H9 (cell line): Measurements from ENCODE around the gene TMBIM1. TPM values are rescaled to one million over a fixed set of nuclear protein-coding genes. Genes with fewer than 3 reads are reported as not detected.

Experiments used
- DNase-seq: peaks from one replicate; pipeline ENCODE4 v3.0.0-alpha.2; 2017
- H2AFZ ChIP-seq: one replicate; pipeline ENCODE4 v1.6.1; 2013; ENCODE audit warnings: mild to moderate bottlenecking, low read length, control low read depth, moderate library complexity
- H2AK5ac ChIP-seq: 2 replicates; pipeline ENCODE4 v1.6.1; 2013; ENCODE audit warnings: low read length, control low read depth, mixed read lengths; ENCODE audit not compliant: insufficient read length
- H2BK120ac ChIP-seq: one replicate; pipeline ENCODE4 v1.6.1; 2013; ENCODE audit warnings: low read depth, mild to moderate bottlenecking, low read length, control low read depth, inconsistent platforms; ENCODE audit not compliant: poor library complexity, severe bottlenecking
- H2BK12ac ChIP-seq: 2 replicates; pipeline ENCODE4 v1.6.1; 2013; ENCODE audit warnings: low read length, control low read depth, mixed read lengths, low read depth; ENCODE audit not compliant: insufficient read length
- H2BK15ac ChIP-seq: 2 replicates; pipeline ENCODE4 v1.6.1; 2013; ENCODE audit warnings: low read depth, low read length, control low read depth
- H2BK20ac ChIP-seq: one replicate; pipeline ENCODE4 v1.6.1; 2013; ENCODE audit warnings: low read depth, mild to moderate bottlenecking, low read length, control low read depth, inconsistent platforms; ENCODE audit not compliant: poor library complexity, severe bottlenecking
- H2BK5ac ChIP-seq: 2 replicates; pipeline ENCODE4 v1.6.1; 2013; ENCODE audit warnings: low read length, control low read depth, mixed read lengths; ENCODE audit not compliant: insufficient read length
- H3K14ac ChIP-seq: 2 replicates; pipeline ENCODE4 v1.6.1; 2013; ENCODE audit warnings: low read length, control low read depth; ENCODE audit not compliant: insufficient read depth
- H3K18ac ChIP-seq: 2 replicates; pipeline ENCODE4 v1.6.1; 2013; ENCODE audit warnings: low read depth, mild to moderate bottlenecking, mixed read lengths, low read length, control low read depth; ENCODE audit not compliant: insufficient read length
- H3K23ac ChIP-seq: 2 replicates; pipeline ENCODE4 v1.6.1; 2013; ENCODE audit warnings: low read length, control low read depth, mixed read lengths, low read depth; ENCODE audit not compliant: insufficient read length
- H3K23me2 ChIP-seq: 2 replicates; pipeline ENCODE4 v1.6.1; 2013; ENCODE audit warnings: low read depth, mild to moderate bottlenecking, mixed read lengths, low read length, control low read depth; ENCODE audit not compliant: insufficient read length, poor library complexity, severe bottlenecking
- H3K27ac ChIP-seq: 2 replicates; pipeline ENCODE4 v1.5.1; 2013; ENCODE audit warnings: low read length, control low read depth, mixed read lengths, low read depth; ENCODE audit not compliant: insufficient read length
- H3K27me3 ChIP-seq: 2 replicates; pipeline ENCODE4 v1.6.1; 2013; ENCODE audit warnings: low read length, control low read depth, inconsistent platforms; ENCODE audit not compliant: insufficient read depth
- H3K4ac ChIP-seq: 2 replicates; pipeline ENCODE4 v1.6.1; 2013; ENCODE audit warnings: low read depth, mild to moderate bottlenecking, control low read depth, inconsistent platforms, low read length, moderate library complexity
- H3K4me1 ChIP-seq: 2 replicates; pipeline ENCODE4 v1.6.1; 2013; ENCODE audit warnings: low read length, control low read depth, inconsistent platforms; ENCODE audit not compliant: insufficient read depth
- H3K4me2 ChIP-seq: 2 replicates; pipeline ENCODE4 v1.6.1; 2013; ENCODE audit warnings: low read length, control low read depth, mixed read lengths; ENCODE audit not compliant: insufficient read length, insufficient read depth
- H3K56ac ChIP-seq: 2 replicates; pipeline ENCODE4 v1.6.1; 2013; ENCODE audit warnings: low read depth, mild to moderate bottlenecking, mixed read lengths, low read length, control low read depth; ENCODE audit not compliant: insufficient read length
- H3K79me1 ChIP-seq: 2 replicates; pipeline ENCODE4 v1.6.1; 2013; ENCODE audit warnings: low read depth, mild to moderate bottlenecking, moderate library complexity, low read length, control low read depth, inconsistent platforms; ENCODE audit not compliant: insufficient read depth, poor library complexity, severe bottlenecking
- H3K79me2 ChIP-seq: 2 replicates; pipeline ENCODE4 v1.6.1; 2013; ENCODE audit warnings: low read length, control low read depth, inconsistent platforms; ENCODE audit not compliant: insufficient read depth
- H3K9ac ChIP-seq: 2 replicates; pipeline ENCODE4 v1.6.1; 2013; ENCODE audit warnings: low read length, control low read depth, mixed read lengths; ENCODE audit not compliant: insufficient read length; ENCODE audit errors: extremely low read depth
- H3K9me3 ChIP-seq: one replicate; pipeline ENCODE4 v1.6.1; 2013; ENCODE audit warnings: low read depth, low read length, inconsistent platforms; ENCODE audit not compliant: control insufficient read depth
- H3T11ph ChIP-seq: one replicate; pipeline ENCODE4 v1.6.1; 2013; ENCODE audit warnings: mild to moderate bottlenecking, low read length, control low read depth, inconsistent platforms
- H4K20me1 ChIP-seq: one replicate; pipeline ENCODE4 v1.6.1; 2013; ENCODE audit not compliant: control insufficient read depth, insufficient read length, insufficient read depth
- H4K5ac ChIP-seq: 2 replicates; pipeline ENCODE4 v1.6.1; 2013; ENCODE audit warnings: low read depth, mild to moderate bottlenecking, mixed read lengths, low read length, control low read depth; ENCODE audit not compliant: insufficient read length
- H4K8ac ChIP-seq: replicated peaks from 2 replicates; pipeline ENCODE4 v1.6.1; 2013; ENCODE audit warnings: low read length, control low read depth, mixed read lengths, low read depth; ENCODE audit not compliant: insufficient read length
- H4K91ac ChIP-seq: 2 replicates; pipeline ENCODE4 v1.6.1; 2013; ENCODE audit warnings: low read depth, mild to moderate bottlenecking, moderate library complexity, mixed read lengths, low read length, control low read depth; ENCODE audit not compliant: insufficient read length
- H3K27ac Mint-ChIP-seq, 3 experiments: 2 replicates in 2 of 3; 3 replicates in 1 of 3; pipeline ENCODE4 v1.8.0; 2020 to 2021; ENCODE audit warnings: mixed read lengths in 3 of 3, mild to moderate bottlenecking in 1 of 3, moderate library complexity in 1 of 3
- H3K27me3 Mint-ChIP-seq: 2 replicates; pipeline ENCODE4 v1.8.0; 2021; ENCODE audit warnings: low read depth, mild to moderate bottlenecking, moderate library complexity, mixed read lengths
- H3K36me3 Mint-ChIP-seq, 3 experiments: 2 replicates in 2 of 3; 3 replicates in 1 of 3; pipeline ENCODE4 v1.8.0; 2020 to 2021; ENCODE audit warnings: low read depth in 3 of 3, mixed read lengths in 3 of 3; ENCODE audit not compliant: insufficient read depth in 1 of 3
- H3K4me1 Mint-ChIP-seq, 2 experiments: 2 replicates each; pipeline ENCODE4 v1.8.0; 2020; ENCODE audit warnings: mixed read lengths in 2 of 2
- H3K4me3 Mint-ChIP-seq, 2 experiments: 2 replicates in 1 of 2; 3 replicates in 1 of 2; pipeline ENCODE4 v1.8.0; 2020 to 2021; ENCODE audit warnings: mild to moderate bottlenecking in 2 of 2, mixed read lengths in 2 of 2, moderate library complexity in 1 of 2
- H3K9me3 Mint-ChIP-seq, 2 experiments: 2 replicates in 1 of 2; 3 replicates in 1 of 2; pipeline ENCODE4 v1.8.0; 2020; ENCODE audit warnings: mild to moderate bottlenecking in 2 of 2, mixed read lengths in 2 of 2, moderate library complexity in 1 of 2
- WGBS: extraction: QIAGEN DNeasy Blood & Tissue Kit; methylation state at CpG from one replicate; pipeline ENCODE4 v1.1.7; 2013; ENCODE audit warnings: missing lambda C conversion rate, low lambda C conversion rate, mixed read lengths; ENCODE audit not compliant: insufficient read length; ENCODE audit errors: extremely low coverage; 5-methylcytosine and 5-hydroxymethylcytosine counted together
- total RNA-seq: library from RNA; stranded (reverse); gene quantifications from 2 replicates; pipeline ENCODE4 v1.2.1, GENCODE V29; 2021
- TF ChIP-seq, protein P1 (sequence below): fragments of 200-600 bp; sonication (generic); conservative IDR thresholded peaks from 3 replicates; pipeline ENCODE4 v1.8.0; 2021; ENCODE audit warnings: antibody characterized with exemption, mild to moderate bottlenecking

TMBIM1 gene
- total RNA-seq, 1 experiment from 2014 or later = 17.4 TPM

GRCh38 chr2:218244204-218244603, 48.1 kb downstream of the TMBIM1 start:
- H4K5ac ChIP-seq = no peak overlapping the region
- H3K23me2 ChIP-seq = no peaks in the 10 kb centered on the region
- H2AK5ac ChIP-seq = no peak overlapping the region
- H2AFZ ChIP-seq = no peak overlapping the region
- H2BK20ac ChIP-seq = no peak overlapping the region
- H3K18ac ChIP-seq = no peak overlapping the region
- no peak overlapping the region for H3K56ac ChIP-seq
- no peak overlapping the region for H2BK12ac ChIP-seq
- H3K79me1 ChIP-seq = no peaks in the 10 kb centered on the region
- no peak overlapping the region for H3K27ac ChIP-seq
- no peak overlapping the region for H2BK120ac ChIP-seq
- H3K4me2 ChIP-seq = no peak overlapping the region
- DNase-seq = no peak
- no peaks in the 10 kb centered on the region for H3K79me2 ChIP-seq
- no peak overlapping the region for H4K8ac ChIP-seq
- H3K4ac ChIP-seq = no peak overlapping the region
- TF ChIP-seq, protein P1, sequence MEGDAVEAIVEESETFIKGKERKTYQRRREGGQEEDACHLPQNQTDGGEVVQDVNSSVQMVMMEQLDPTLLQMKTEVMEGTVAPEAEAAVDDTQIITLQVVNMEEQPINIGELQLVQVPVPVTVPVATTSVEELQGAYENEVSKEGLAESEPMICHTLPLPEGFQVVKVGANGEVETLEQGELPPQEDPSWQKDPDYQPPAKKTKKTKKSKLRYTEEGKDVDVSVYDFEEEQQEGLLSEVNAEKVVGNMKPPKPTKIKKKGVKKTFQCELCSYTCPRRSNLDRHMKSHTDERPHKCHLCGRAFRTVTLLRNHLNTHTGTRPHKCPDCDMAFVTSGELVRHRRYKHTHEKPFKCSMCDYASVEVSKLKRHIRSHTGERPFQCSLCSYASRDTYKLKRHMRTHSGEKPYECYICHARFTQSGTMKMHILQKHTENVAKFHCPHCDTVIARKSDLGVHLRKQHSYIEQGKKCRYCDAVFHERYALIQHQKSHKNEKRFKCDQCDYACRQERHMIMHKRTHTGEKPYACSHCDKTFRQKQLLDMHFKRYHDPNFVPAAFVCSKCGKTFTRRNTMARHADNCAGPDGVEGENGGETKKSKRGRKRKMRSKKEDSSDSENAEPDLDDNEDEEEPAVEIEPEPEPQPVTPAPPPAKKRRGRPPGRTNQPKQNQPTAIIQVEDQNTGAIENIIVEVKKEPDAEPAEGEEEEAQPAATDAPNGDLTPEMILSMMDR = no peak
- H3K4me1 ChIP-seq = no peaks in the 10 kb centered on the region
- Mint-ChIP-seq H3K27me3 (no peaks in the 10 kb centered on the region), H3K4me3 (no peak overlapping the region), H3K9me3 (no peaks in the 10 kb centered on the region), H3K27ac (peak overlapping the region in 1 of 3 experiments; percentile 48; a peak in 1 of 7 replicates), H3K4me1 (no peaks in the 10 kb centered on the region), H3K36me3 (peaks cover 41 to 98% (median 75%) of the 10 kb centered on the region in 3 experiments; a peak in 6 of 7 replicates)
- no peaks in the 10 kb centered on the region for H4K20me1 ChIP-seq
- no peaks in the 10 kb centered on the region for H3K9me3 ChIP-seq
- no peak overlapping the region for H2BK5ac ChIP-seq
- H2BK15ac ChIP-seq = no peak overlapping the region
- no peak overlapping the region for H3T11ph ChIP-seq
- no peaks in the 10 kb centered on the region for H3K27me3 ChIP-seq
- no peak overlapping the region for H4K91ac ChIP-seq
- H3K14ac ChIP-seq = no peak overlapping the region
- no peak overlapping the region for H3K23ac ChIP-seq
- H3K9ac ChIP-seq = no peak overlapping the region
- WGBS = no CpG with 5 or more reads among the region's 1 CpG
